Bone marrow (tissue), 2 donors: ENCODE measurements around the gene SLC17A7.
"Not testable (repeated sequence)": the region's sequence is repeated elsewhere in the genome, so short reads cannot be mapped to it uniquely, and the experiment has no call there.

Experiments
- DNase-seq, 2 donors: peaks; one replicate each; lab custom pipeline; 2025; lab: John Stamatoyannopoulos, UW

The SLC17A7 gene

DNA sequence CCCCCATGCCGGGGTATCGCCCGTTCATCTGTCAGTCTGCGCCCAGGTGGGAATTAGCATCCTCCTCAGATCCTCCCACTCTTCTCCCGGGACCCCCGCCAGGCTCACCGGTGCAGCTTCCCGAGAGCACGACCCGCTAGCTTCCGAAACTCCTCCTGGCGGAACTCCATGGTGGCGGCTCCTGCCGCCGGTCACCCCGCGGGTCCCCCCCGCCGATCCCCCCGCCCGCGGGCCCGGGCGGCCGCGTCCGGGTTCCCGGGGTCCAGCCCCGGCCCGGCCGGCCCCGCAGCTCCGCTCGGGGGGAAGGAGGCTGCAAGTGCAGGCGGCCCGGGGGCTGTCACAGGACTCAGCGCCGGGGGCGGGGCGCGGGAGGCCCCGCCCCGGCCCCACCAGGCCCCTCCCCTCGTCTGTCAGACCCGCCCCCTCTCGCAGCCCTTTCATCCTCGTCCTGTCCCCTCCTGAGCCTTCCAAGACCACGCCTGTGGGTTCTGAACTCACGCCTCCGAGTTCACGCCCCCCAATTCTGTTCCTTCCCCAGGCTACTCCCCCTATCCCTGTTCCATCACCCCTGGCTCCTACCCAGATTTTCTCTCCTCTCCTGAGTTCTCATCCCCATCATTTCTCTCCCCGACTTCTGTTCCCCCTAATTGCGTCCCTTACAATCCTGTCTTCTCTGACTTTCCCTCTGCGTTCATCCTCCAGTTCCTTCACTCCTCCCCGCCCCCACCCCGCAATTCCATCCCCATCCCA is at the start of gene SLC17A7:
TSS of gene SLC17A7 (minus strand) at position 318 of the 750 bp plus-strand sequence. CDS start at position 170, 148 bp downstream.
- DNase-seq, result no peak

- DNase-seq, result no peak
Measured at GRCh38 chr19:49490287-49491029, 49.1 kb upstream of the SLC17A7 start.

DNA sequence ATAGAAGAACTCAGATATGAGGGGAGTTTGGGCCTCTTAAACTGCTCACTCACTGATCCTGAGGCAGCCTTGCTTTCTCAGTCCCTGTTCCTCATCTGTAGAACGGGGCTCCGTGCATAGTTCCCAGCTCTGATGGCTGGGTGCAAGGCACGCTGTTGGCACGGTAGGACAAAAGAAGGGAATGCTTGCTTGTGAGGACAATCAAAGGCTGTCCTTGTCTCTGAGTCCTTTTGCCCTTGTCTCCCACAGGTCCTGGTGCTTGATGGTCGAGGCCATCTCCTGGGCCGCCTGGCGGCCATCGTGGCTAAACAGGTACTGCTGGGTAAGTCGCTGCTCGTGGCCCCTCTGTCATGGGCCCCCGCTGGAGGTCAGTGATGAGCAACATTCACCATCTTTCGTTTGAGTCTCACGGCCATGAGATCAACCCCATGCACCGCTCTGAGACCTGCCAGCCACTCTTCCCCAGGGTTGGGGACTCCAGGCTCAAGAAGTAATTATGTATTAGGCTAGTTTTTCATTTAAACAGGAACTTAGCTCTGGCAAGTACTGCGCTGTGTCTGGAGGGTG is 48.4 kb upstream of the SLC17A7 start:
- DNase-seq, result no peak

DNA sequence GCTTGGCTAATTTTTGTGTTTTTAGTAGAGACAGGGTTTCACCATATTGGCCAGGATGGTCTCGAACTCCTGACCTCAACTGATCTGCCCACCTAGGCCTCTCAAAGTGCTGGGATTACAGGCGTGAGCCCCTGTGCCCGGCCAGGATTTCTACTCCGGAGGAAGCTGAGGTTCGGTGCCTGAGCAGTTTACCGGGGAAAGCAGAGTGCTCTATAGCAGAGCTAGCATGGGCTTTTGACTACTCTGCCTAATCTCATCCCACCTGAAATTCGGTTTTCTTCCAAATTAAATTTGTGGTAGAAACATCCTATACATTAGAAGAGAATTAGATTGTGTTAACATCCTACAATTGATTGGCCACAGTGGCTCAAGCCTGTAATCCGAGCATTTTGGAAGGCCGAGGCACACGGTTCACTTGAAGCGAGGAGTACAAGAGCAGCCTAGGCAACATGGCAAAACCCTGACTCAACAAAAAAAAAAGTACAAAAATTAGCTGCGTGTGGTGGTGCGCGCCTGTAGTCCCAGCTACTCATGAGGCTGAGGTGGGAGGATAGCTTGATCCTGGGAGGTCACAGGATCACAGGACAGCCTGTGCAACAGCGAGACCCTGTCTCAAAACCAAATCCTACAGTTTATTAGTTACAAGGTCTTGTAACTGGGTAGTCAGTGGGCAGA is 47.7 kb upstream of the SLC17A7 start:
- no peak for DNase-seq

DNA sequence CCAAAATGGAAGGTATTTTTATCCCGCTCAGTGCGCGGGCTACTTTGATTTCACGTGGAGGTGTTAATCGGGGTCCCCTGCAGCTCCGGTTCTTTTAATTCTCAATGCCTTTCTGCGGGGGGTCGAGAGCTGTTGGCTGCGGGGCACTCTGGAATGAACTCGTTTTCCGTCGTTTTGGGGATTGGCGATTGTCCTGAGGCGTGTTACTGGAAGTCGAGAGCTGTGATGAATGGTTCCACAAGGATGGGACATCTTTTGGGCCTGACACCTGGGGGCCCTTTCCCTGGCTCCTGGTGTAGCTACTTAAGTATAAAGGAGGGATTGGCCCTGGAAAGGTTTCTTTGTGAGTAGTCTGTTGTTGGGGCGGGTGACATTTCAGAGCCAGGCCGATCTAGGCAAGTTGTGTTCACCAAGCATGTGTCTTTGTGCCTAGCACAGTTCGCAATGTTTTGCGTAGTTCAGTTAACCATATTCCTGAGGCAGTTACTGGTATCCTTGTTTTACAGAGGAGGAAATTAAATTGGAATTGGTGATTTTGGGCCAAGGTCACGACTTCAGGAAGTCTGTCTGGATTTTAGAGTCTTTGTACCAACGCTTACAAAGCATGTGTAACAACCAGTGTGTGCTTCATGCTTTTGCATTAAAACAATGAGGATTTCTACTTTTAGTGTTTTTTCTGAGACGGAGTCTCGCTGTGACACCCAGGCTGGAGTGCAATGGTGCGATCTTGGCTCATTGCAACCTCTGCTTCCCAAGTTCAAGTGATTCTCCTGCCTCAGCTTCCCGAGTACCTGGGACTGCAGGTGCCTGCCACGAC is 46.9 kb upstream of the SLC17A7 start:
- DNase-seq, result no peak

- DNase-seq, result peak; percentile 97 to 98
Measured at GRCh38 chr19:49487277-49488045, 46.1 kb upstream of the SLC17A7 start, which contains the start of gene RPL13A. Gene RPL13A (plus strand): TSS chr19:49487608. CDS start chr19:49487630, 22 bp downstream.

- DNase-seq, result no peak
Measured at GRCh38 chr19:49486710-49487276, 45.5 kb upstream of the SLC17A7 start.

DNA sequence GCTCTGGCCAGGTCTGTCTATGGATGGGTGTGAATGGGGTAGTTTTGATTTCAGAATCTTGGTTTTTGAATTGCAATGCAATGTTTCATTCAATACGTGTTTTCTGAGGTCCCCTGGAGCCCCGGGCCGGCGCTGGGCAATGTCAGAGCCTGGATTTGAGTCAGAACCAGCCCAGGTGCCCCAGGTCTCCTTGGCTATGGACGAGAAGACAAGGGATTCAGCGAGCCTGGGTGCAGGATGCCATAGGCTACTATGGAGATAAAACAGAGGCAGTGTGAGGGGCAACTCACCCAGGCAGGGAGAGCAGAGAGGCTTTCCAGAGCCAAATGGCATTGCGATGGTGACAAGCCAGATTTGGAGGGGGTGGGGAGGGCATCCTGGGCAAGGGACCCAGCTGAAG is 44.9 kb upstream of the SLC17A7 start:
- no peak for DNase-seq

DNA sequence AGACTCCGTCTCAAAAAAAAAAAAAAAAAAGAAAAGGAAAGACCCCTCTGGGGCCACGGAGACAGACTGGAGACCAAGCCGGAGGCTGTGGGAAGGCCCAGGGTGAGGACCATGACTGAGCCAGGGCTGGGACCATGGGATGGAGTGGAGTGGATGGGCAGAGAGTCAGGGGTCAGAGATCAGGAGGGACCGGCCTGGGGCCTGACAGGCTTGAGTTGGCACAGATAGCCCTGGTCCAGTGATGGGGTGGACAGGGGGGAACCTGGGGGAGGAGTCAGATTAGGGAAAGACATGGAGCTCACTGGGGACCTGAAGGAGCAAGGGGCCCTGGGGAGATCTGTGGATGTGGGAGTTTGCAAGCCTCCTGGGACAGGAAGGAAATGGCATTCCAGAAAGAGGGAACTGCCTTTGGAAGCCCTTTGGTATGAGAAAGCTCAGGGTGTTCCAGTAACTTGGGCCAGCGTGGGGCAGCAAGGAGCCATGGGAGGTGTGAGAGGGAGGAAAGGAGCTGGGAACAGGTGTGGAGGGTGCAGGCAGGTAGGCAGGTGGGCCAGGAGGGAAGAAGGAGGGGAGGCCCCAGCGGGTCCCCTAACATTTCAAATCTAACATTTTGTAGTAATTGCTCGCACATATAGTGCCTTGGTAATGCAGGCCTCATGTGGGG is 39.8 kb upstream of the SLC17A7 start:
- no peak for DNase-seq

- no peak for DNase-seq
Measured at GRCh38 chr19:49479975-49480628, 38.8 kb upstream of the SLC17A7 start.

DNA sequence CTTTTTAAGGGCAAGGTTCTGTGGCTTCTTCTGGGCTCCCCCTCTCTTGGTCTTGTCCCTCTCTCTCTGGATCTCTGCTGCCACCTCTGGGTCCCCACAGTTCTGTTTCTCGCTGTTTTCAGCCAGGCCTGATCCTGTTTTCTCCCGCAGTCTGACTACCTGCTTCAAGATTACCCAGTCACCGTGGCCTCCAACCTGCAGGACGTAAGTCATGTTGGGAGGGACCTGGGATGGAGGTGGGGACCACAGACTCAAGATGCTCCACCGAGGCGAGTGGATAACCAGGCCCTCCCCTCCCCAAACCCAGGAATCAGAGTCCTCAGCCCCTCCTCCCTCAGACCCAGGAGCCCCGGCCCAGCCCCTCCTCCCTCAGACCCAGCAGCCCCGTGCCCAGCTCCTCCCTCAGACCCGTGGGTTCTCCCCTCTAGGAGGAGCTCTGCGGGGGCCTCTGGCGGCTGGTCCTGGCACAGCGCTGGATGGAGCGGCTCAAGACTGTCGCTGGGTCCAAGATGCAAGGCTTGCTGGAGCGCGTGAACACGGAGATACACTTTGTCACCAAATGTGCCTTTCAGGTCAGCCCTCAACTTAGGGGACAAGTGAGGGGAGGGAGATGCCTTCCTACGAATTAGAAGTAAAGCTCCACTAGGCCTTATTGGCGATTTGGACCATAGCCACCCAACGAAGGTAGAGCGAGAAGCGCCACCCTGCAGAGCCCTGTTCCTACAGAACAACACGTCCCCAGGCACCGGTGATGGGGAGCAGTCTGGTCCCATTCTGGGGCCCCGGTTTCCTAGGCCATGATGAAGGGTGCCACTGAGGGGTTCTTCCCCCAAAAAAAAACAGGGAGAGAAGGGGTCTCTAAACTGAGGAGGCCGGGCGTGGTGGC is 34.9 kb upstream of the SLC17A7 start:
- DNase-seq, result no peak

DNA sequence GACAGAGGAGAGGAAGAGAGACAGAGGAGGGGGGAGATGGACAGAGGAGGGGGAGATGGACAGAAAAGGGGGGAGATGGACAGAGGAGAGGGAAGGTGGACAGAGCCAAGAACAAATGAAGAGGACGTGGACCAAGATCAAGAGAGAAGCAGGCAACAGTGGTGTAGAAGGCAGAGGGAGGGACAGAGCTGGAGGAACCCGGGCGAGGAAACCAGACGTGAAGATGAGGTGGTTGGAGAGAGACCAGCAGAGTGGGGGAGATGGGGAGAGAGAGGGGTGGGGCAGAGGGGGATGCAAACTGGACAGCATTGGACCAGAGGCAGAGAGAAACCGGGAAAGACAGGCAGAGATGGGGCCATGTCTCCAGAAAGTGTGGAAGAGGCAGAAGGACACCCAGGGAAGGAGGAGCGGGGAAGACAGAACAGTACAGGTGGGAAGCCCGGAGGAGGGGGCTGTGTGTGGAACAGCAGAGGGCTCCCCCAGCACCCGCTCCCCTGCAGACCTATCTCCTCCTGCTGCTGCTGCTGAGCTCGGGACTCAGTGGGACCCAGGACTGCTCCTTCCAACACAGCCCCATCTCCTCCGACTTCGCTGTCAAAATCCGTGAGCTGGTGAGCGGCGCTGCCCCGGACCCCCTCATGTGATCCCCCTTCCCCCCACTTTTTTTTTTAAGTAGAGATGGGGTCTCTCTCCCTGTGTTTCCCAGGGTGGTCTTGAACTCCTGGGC is 34.0 kb upstream of the SLC17A7 start:
- no peak for DNase-seq

DNA sequence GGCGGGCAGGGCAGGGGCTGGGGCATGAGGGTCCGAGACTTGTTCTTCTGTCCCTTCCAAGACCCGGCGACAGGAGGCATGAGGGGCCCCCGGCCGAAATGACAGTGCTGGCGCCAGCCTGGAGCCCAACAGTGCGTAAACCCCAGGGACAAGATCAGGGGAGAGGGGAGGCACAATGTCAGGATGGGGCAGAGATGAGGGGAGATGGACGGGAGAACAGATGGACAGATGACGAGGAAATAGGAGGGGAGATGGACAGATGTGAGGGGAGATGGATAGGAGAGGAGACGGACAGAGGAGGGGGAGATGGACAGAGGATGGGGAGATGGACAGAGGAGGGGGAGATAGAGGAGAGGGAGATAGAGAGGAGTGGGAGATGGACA is 33.2 kb upstream of the SLC17A7 start:
- DNase-seq, result no peak

DNA sequence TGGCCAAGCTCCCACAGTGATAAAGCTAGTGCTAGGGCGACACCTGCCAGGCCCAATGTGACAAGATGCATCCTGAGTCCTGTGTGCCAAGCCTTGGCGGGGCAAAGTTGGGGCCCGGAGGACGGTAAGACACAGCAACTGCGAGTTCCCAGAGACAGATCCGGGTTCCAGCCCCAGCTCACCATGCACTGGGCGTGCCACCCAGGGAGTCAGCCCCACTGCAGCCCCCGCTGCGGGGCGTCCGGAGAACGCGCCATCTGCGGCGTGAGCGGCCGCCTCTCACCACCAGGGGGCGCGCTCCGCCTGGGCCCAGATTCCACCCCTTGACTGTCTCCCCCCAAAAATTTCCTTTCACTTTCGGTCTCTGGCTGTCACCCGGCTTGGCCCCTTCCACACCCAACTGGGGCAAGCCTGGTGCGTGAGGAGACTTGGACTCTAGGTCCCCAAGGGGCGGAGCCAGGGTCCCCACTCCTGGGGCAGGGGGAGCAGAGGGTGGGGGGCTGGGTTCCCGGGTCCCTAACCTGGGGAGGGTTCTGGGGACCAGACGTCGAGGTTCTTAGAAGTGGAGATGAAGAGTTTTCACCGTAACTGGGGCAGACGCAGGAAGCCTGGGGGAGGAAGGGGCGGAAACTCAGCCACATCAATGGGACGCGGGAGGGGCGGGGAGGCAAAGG is 32.7 kb upstream of the SLC17A7 start, which contains the start of gene FLT3LG:
TSS of gene FLT3LG (plus strand) at position 348 of the 674 bp plus-strand sequence. CDS start 425 bp downstream, outside the sequence.
- peak; percentile 66 to 92 for DNase-seq

- DNase-seq, result not testable (repeated sequence)
Measured at GRCh38 chr19:49473501-49473867, 32.2 kb upstream of the SLC17A7 start.

GRCh38 chr19:49472936-49473335 is 31.6 kb upstream of the SLC17A7 start:
- DNase-seq, result no peak

GRCh38 chr19:49470615-49470978 is 29.3 kb upstream of the SLC17A7 start:
- no peak for DNase-seq
